ENCODE data around the gene TMEM141. TPM values are rescaled to one million over a fixed set of nuclear protein-coding genes. Genes with fewer than 3 reads are reported as not detected.

Gene TMEM141
- total RNA-seq, 1 donor from 2014 or later, result 19.9 TPM

- H3K4me3 ChIP-seq, result no peak overlapping the region
- no peak overlapping the region for H3K9ac ChIP-seq
- H3F3A ChIP-seq (ENCODE audit: low read depth), result peaks cover 4% of the 10 kb centered on the region
- no peaks in the 10 kb centered on the region for H3K36me3 ChIP-seq
- Mint-ChIP-seq H3K4me3 (no peak overlapping the region), H3K9me3 (peaks cover 13% of the 10 kb centered on the region), H3K36me3 (no peaks in the 10 kb centered on the region), H3K27ac (no peak overlapping the region), H3K4me1 (no peaks in the 10 kb centered on the region), H3K27me3 (ENCODE audit: insufficient read depth, low read depth) (peaks cover 14% of the 10 kb centered on the region)
- H3K79me2 ChIP-seq (ENCODE audit: low read depth), result no peaks in the 10 kb centered on the region
- H3K4me2 ChIP-seq, result no peak overlapping the region
- H4K20me1 ChIP-seq (ENCODE audit: low read depth), result no peaks in the 10 kb centered on the region
- no peak overlapping the region for H2AFZ ChIP-seq (replicated peaks)
- no peak overlapping the region for H3K27ac ChIP-seq
- no peak for DNase-seq (ENCODE audit: low spot score)
- TF ChIP-seq EZH2 (IDR thresholded peaks at IDR 0.05), result no peak
- TF ChIP-seq CTCF (IDR thresholded peaks at IDR 0.05), result no peak
- no peak for TF ChIP-seq EZH2phosphoT487 (IDR thresholded peaks at IDR 0.05)
- H3K27me3 ChIP-seq, result no peaks in the 10 kb centered on the region
- peaks cover 3% of the 10 kb centered on the region for H3K4me1 ChIP-seq
- no peaks in the 10 kb centered on the region for H3K9me3 ChIP-seq (ENCODE audit: low read depth)
These were observed 39.9 kb upstream of the TMEM141 start for GRCh38 chr9:136751244-136751643.

GRCh38 chr9:136751814-136752213, 39.3 kb upstream of the TMEM141 start:
- Histone ChIP-seq H3K27me3 (no peaks in the 10 kb centered on the region), H3K36me3 (no peaks in the 10 kb centered on the region), H3K79me2 (ENCODE audit: low read depth) (no peaks in the 10 kb centered on the region), H4K20me1 (ENCODE audit: low read depth) (no peaks in the 10 kb centered on the region), H3K4me2 (no peak overlapping the region), H3K9me3 (ENCODE audit: low read depth) (no peaks in the 10 kb centered on the region), H3K4me3 (no peak overlapping the region), H3K4me1 (peaks cover 3% of the 10 kb centered on the region), H3F3A (ENCODE audit: low read depth) (peaks cover 4% of the 10 kb centered on the region), H3K27ac (no peak overlapping the region), H3K9ac (no peak overlapping the region), H2AFZ (replicated peaks) (no peak overlapping the region)
- Mint-ChIP-seq H3K9me3 (peaks cover 16% of the 10 kb centered on the region), H3K27me3 (ENCODE audit: insufficient read depth, low read depth) (peaks cover 14% of the 10 kb centered on the region), H3K4me1 (no peaks in the 10 kb centered on the region), H3K27ac (no peak overlapping the region), H3K4me3 (no peak overlapping the region), H3K36me3 (no peaks in the 10 kb centered on the region)
- DNase-seq (ENCODE audit: low spot score), result no peak
- TF ChIP-seq EZH2phosphoT487 (IDR thresholded peaks at IDR 0.05), result no peak
- TF ChIP-seq CTCF (IDR thresholded peaks at IDR 0.05), result no peak
- TF ChIP-seq EZH2 (IDR thresholded peaks at IDR 0.05), result no peak

GRCh38 chr9:136753371-136754058, 37.6 kb upstream of the TMEM141 start:
- H3K4me3 Mint-ChIP-seq, result no peak overlapping the region
- Histone ChIP-seq H3K4me2 (no peak overlapping the region), H3K9ac (no peak overlapping the region), H3F3A (ENCODE audit: low read depth) (peaks cover 4% of the 10 kb centered on the region), H3K36me3 (no peaks in the 10 kb centered on the region), H3K27ac (no peak overlapping the region), H3K27me3 (no peaks in the 10 kb centered on the region), H2AFZ (replicated peaks) (no peak overlapping the region), H3K4me1 (peaks cover 3% of the 10 kb centered on the region), H4K20me1 (ENCODE audit: low read depth) (no peaks in the 10 kb centered on the region), H3K9me3 (ENCODE audit: low read depth) (no peaks in the 10 kb centered on the region), H3K79me2 (ENCODE audit: low read depth) (no peaks in the 10 kb centered on the region), H3K4me3 (no peak overlapping the region)
- H3K27ac Mint-ChIP-seq, result no peak overlapping the region
- no peak for DNase-seq (ENCODE audit: low spot score)
- H3K4me1 Mint-ChIP-seq, result no peaks in the 10 kb centered on the region
- peaks cover 14% of the 10 kb centered on the region for H3K27me3 Mint-ChIP-seq (ENCODE audit: insufficient read depth, low read depth)
- no peaks in the 10 kb centered on the region for H3K36me3 Mint-ChIP-seq
- H3K9me3 Mint-ChIP-seq, result peaks cover 16% of the 10 kb centered on the region
- TF ChIP-seq EZH2 (IDR thresholded peaks at IDR 0.05) (no peak), CTCF (IDR thresholded peaks at IDR 0.05) (no peak), EZH2phosphoT487 (IDR thresholded peaks at IDR 0.05) (no peak)
